GM21786 (cell line): ENCODE results near the gene ALAD.
"Not testable (repeated sequence)": the region's sequence is repeated elsewhere in the genome, so short reads cannot be mapped to it uniquely, and the experiment has no call there.

Experiments used
- ATAC-seq: cut with Tn5 transposase; IDR thresholded peaks from one replicate; pipeline ENCODE4 v1.9.1; 2021; ENCODE audit not compliant: unreplicated experiment

ALAD gene

GRCh38 chr9:113375057-113376023 lies 25.7 kb downstream of the ALAD start:
- ATAC-seq = no peak

GRCh38 chr9:113373676-113374392 lies 27.2 kb downstream of the ALAD start:
- ATAC-seq = no peak

- no peak for ATAC-seq
These were observed 27.8 kb downstream of the ALAD start for GRCh38 chr9:113373256-113373655.

GRCh38 chr9:113372059-113372458 lies 29.0 kb downstream of the ALAD start:
- ATAC-seq = no peak

- ATAC-seq = no peak
These were observed 30.2 kb downstream of the ALAD start for GRCh38 chr9:113370806-113371325.

- no peak for ATAC-seq
These were observed 31.3 kb downstream of the ALAD start for GRCh38 chr9:113369855-113370140.

- ATAC-seq = no peak
These were observed 31.9 kb downstream of the ALAD start for GRCh38 chr9:113368982-113369854.

GRCh38 chr9:113368348-113368981 lies 32.6 kb downstream of the ALAD start:
- no peak for ATAC-seq

GRCh38 chr9:113365652-113366051 lies 35.4 kb downstream of the ALAD start:
- ATAC-seq = not testable (repeated sequence)

GRCh38 chr9:113364951-113365350 lies 36.1 kb downstream of the ALAD start:
- no peak for ATAC-seq

GRCh38 chr9:113363336-113363735 lies 37.7 kb downstream of the ALAD start:
- ATAC-seq = no peak

- ATAC-seq = no peak
These were observed 39.6 kb downstream of the ALAD start for GRCh38 chr9:113361304-113362018.

GRCh38 chr9:113360242-113360842 lies 40.7 kb downstream of the ALAD start:
- ATAC-seq = no peak

GRCh38 chr9:113359385-113359784 lies 41.7 kb downstream of the ALAD start:
- no peak for ATAC-seq

- no peak for ATAC-seq
These were observed 44.3 kb downstream of the ALAD start for GRCh38 chr9:113356686-113357292.

GRCh38 chr9:113355040-113355596 lies 46.0 kb downstream of the ALAD start:
- no peak for ATAC-seq

- no peak for ATAC-seq
These were observed 48.7 kb downstream of the ALAD start for GRCh38 chr9:113352411-113352810.

- no peak for ATAC-seq
These were observed 49.1 kb downstream of the ALAD start for GRCh38 chr9:113352006-113352405.

GRCh38 chr9:113350937-113351336 lies 50.1 kb downstream of the ALAD start:
- peak; percentile 51 for ATAC-seq
